H1 (cell line): ENCODE measurements around the gene BAIAP2. TPM values are rescaled to one million over a fixed set of nuclear protein-coding genes. Genes with fewer than 3 reads are reported as not detected.

Source experiments
- BACH1 ChIP-seq: IDR thresholded peaks from 2 replicates; pipeline ENCODE4 v1.6.1; 2012; ENCODE audit warnings: low read length, improper control_type of control experiment
- CBX5 ChIP-seq: fragments of 300-800, 300-1000 bp; sonication (generic); IDR thresholded peaks from 2 replicates; pipeline ENCODE4 v1.7.1; 2016; ENCODE audit warnings: antibody characterized with exemption, low read length, low read depth
- CHD1 ChIP-seq: IDR thresholded peaks from 2 replicates; pipeline ENCODE4 v1.6.1; 2012; ENCODE audit warnings: low read depth, low read length, improper control_type of control experiment
- CHD7 ChIP-seq: fragments of 300-600 bp; sonication (generic); IDR thresholded peaks from 2 replicates; pipeline ENCODE4 v1.7.1; 2012; ENCODE audit warnings: low read length, moderate library complexity, mild to moderate bottlenecking, inconsistent platforms; ENCODE audit not compliant: insufficient replicate concordance
- CREB1 ChIP-seq: IDR thresholded peaks from 2 replicates; pipeline ENCODE4 v1.6.1; 2012; ENCODE audit warnings: inconsistent platforms
- E2F6 ChIP-seq: IDR thresholded peaks from 2 replicates; pipeline ENCODE4 v1.6.1; 2012; ENCODE audit warnings: inconsistent platforms
- NANOG ChIP-seq: IDR thresholded peaks from 2 replicates; pipeline ENCODE4 v1.6.1; 2011; ENCODE audit warnings: low read length, low read depth, mild to moderate bottlenecking, inconsistent platforms; ENCODE audit not compliant: insufficient read depth, poor library complexity, severe bottlenecking
- PHF8 ChIP-seq: fragments of 200-600 bp; sonication (generic); conservative IDR thresholded peaks from 2 replicates; pipeline ENCODE4 v1.7.1; 2012; ENCODE audit warnings: low read depth, mild to moderate bottlenecking, inconsistent platforms, low read length, moderate library complexity
- RXRA ChIP-seq: IDR thresholded peaks from 2 replicates; pipeline ENCODE4 v1.6.1; 2011; ENCODE audit warnings: low read depth, mild to moderate bottlenecking, low read length, moderate library complexity; ENCODE audit not compliant: insufficient read depth
- SIN3A ChIP-seq, 2 experiments: IDR thresholded peaks in 1 of 2; conservative IDR thresholded peaks in 1 of 2; 2 replicates each; pipeline ENCODE4 v1.6.1; 2011 to 2012; ENCODE audit warnings: low read length in 2 of 2, improper control_type of control experiment in 1 of 2, low read depth in 1 of 2, mild to moderate bottlenecking in 1 of 2
- TBP ChIP-seq: IDR thresholded peaks from 2 replicates; pipeline ENCODE4 v1.6.1; 2011; ENCODE audit warnings: low read depth, low read length, improper control_type of control experiment
- polyA plus RNA-seq, 7 experiments: library from polyadenylated mRNA; depleted of rRNA in 3 of 7; stranded (reverse) in 5 of 7; unstranded in 2 of 7; fragments of >200 nt in 5 of 7; fragments of 200-250 nt in 2 of 7; gene quantifications; 1 replicate in 5 of 7; 2 replicates in 1 of 7; 4 replicates in 1 of 7; pipeline versions ENCODE4 v1.2.1 to v1.2.3, GENCODE V29; 2011 to 2013; ENCODE audit warnings: missing spikeins in 2 of 7, mixed read lengths in 2 of 7
- total RNA-seq: library from RNA; stranded (reverse); fragmentation: NEBNext Ultra II Directional; extraction: Animal tissue kit (Norgen Biotek cat#: 25700); gene quantifications from 2 replicates; pipeline ENCODE4 v1.2.1, GENCODE V29; 2021

Gene BAIAP2
- total and polyA plus RNA-seq, 2 of the 8 experiments (the other 6 are each of a cell fraction or from before 2014, with no cell fraction given) = 10.0 to 22.8 TPM

- TF ChIP-seq CHD7 (no peak), CBX5 (no peak), CHD1 (no peak), TBP (no peak), SIN3A (conservative IDR thresholded peaks at IDR 0.05 in 1 of 2, IDR thresholded peaks at IDR 0.05 in 1 of 2; ENCODE audit: low read depth in 1 of 2, low read length in 2 of 2) (no peak), RXRA (no peak), BACH1 (no peak), NANOG (no peak), E2F6 (no peak), CREB1 (no peak), PHF8 (no peak)
Measured at GRCh38 chr17:81153340-81153803, 118.4 kb downstream of the BAIAP2 start (continued).
